Astrocyte of the cerebellum (primary cell): Measurements from ENCODE around the gene FAM13C.
"Not testable (repeated sequence)": the region's sequence is repeated elsewhere in the genome, so short reads cannot be mapped to it uniquely, and the experiment has no call there.

Experiments used
- DNase-seq: peaks from one replicate; pipeline ENCODE4 v3.0.0-alpha.2; 2011; ENCODE audit warnings: low read depth
- H3K4me3 ChIP-seq: 2 replicates; pipeline ENCODE4 v1.5.1; 2011; ENCODE audit warnings: mild to moderate bottlenecking, low read depth, low read length, moderate library complexity
- in situ Hi-C: cut with HindIII; loops from 2 replicates; pipeline ENCODE4 v1.10.0; 2017; ENCODE audit warnings: low sequenced_read_pairs
- TF ChIP-seq, protein P1 (sequence below): IDR thresholded peaks from 2 replicates; pipeline ENCODE4 v1.5.1; 2012; ENCODE audit warnings: low read length, low read depth, moderate library complexity, mild to moderate bottlenecking; ENCODE audit errors: missing control alignments

Gene FAM13C

DNA sequence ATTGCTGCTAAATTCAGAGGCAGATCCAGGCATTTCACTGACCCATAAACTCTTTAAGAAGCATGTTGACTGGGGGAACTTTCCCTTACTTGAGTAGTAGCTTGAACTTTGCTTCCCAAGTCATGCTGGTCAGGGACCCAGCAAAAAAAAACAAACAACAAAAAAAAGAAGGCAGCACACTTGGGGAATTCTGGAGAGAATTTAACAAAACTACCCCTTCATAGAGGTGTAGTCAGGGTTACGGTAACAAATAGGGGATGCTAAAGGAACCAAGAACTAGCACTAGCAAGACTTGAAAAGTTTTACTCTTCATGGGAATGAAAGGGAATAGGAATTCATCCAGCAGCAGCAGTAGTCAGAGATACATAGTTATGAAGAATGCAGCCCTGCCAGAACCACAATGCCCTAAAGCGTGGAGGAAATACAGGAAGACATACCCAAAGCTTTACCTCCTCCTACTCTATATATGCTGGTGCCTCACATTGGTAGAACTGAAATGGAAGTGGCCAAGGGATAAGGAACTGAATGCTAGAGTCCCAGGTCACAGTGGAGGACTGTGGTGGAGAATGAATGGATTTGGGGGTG lies 118.6 kb downstream of the FAM13C start:
- H3K4me3 ChIP-seq, result no peak overlapping the region
- in situ Hi-C loops, result no loop called here
- TF ChIP-seq, protein P1, sequence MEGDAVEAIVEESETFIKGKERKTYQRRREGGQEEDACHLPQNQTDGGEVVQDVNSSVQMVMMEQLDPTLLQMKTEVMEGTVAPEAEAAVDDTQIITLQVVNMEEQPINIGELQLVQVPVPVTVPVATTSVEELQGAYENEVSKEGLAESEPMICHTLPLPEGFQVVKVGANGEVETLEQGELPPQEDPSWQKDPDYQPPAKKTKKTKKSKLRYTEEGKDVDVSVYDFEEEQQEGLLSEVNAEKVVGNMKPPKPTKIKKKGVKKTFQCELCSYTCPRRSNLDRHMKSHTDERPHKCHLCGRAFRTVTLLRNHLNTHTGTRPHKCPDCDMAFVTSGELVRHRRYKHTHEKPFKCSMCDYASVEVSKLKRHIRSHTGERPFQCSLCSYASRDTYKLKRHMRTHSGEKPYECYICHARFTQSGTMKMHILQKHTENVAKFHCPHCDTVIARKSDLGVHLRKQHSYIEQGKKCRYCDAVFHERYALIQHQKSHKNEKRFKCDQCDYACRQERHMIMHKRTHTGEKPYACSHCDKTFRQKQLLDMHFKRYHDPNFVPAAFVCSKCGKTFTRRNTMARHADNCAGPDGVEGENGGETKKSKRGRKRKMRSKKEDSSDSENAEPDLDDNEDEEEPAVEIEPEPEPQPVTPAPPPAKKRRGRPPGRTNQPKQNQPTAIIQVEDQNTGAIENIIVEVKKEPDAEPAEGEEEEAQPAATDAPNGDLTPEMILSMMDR, result no peak
- DNase-seq, result no peak

GRCh38 chr10:59242991-59243390 lies 119.4 kb downstream of the FAM13C start:
- in situ Hi-C loops, result no loop called here
- H3K4me3 ChIP-seq, result no peak overlapping the region
- TF ChIP-seq, protein P1, result no peak
- no peak for DNase-seq

- in situ Hi-C loops, result no loop called here
- H3K4me3 ChIP-seq, result no peak overlapping the region
- TF ChIP-seq, protein P1, result no peak
- DNase-seq, result no peak
Observed at GRCh38 chr10:59242057-59242456, 120.3 kb downstream of the FAM13C start.

- peak; percentile 32 for DNase-seq
- in situ Hi-C loops, result no loop called here
- TF ChIP-seq, protein P1, result peak; percentile 35
- no peak overlapping the region for H3K4me3 ChIP-seq
Observed at GRCh38 chr10:59240582-59241183, 121.7 kb downstream of the FAM13C start.

DNA sequence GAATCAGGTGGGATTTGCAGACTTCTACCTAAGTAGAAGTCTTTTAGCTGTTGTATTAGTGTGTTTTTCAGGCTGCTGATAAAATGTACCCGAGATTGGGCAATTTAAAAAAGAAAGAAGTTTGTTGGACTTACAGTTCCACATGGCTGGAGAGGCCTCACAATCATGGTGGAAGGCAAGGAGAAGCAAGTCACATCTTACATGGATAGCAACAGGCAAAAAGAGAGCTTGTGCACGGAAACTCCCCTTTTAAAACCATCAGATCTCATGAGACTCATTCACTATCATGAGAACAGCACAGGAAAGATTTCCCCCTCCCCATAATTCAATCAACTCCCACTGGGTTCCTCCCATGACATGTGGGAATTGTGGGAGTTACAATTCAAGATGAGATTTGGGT lies 123.2 kb downstream of the FAM13C start:
- DNase-seq, H3K4me3 ChIP-seq: not testable (repeated sequence)
- in situ Hi-C loops, result loop anchor here (5.0 kb wide), 1 partner anchor 343 kb away; no protein-coding TSS in a partner anchor

DNA sequence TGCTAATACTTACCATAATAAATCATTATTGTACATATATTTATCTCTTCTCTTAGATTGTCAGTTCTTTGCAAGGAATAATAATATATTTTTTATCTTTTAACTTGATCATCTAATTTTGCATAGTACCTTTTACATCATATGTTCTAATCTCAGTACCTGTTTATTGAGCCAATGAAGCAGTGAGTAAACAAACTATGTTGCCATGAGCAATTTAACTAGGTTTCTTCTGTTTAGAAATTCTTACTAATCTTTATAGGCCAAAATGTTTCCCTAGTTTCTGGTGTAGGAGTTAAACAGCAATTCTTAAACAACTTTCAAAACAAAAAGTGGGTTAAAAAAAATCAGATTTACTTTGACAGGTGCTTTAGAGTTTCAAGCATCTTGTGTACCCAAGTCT lies 124.6 kb downstream of the FAM13C start:
- DNase-seq, result no peak
- in situ Hi-C loops, result loop anchor here (5.0 kb wide), 1 partner anchor 345 kb away; no protein-coding TSS in a partner anchor
- TF ChIP-seq, protein P1, result no peak
- H3K4me3 ChIP-seq, result no peak overlapping the region

GRCh38 chr10:59236064-59236697 lies 126.2 kb downstream of the FAM13C start:
- in situ Hi-C loops, result loop anchor here (5.0 kb wide), 1 partner anchor 346 kb away; no protein-coding TSS in a partner anchor
- H3K4me3 ChIP-seq, result no peak overlapping the region
- TF ChIP-seq, protein P1, result no peak
- DNase-seq, result no peak
